ELF-1 (cell line): Measurements from ENCODE around the gene SMAD5.

Experiments used
- DNase-seq: peaks from one replicate; pipeline ENCODE4 v3.0.0-alpha.2; 2016; ENCODE audit warnings: low read depth, low spot score

The SMAD5 gene

DNA sequence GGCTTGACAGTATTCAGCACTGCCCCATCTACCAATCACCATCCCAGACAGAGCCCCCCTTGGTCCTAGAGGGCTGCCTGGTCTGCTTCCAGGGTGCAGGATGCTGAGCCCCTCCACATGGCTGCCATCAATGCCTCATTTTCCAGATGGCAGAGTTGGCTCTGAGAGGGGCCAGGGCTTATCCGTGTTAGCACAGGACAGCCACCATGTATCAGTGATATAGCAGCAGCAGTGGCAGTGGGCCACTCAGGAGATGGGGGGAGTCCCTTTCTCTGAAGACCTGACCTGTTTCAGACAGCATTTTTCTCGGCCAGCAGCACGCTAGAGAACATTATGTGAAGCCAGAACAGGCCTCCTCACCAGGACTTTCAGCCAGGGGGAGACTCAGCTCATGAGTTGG lies 61.9 kb downstream of the SMAD5 start:
- DNase-seq = no peak

- DNase-seq = no peak
These were observed 63.6 kb downstream of the SMAD5 start for GRCh38 chr5:136195971-136196820.

- DNase-seq = peak; percentile 23
These were observed 65.0 kb downstream of the SMAD5 start for GRCh38 chr5:136197462-136198142.

DNA sequence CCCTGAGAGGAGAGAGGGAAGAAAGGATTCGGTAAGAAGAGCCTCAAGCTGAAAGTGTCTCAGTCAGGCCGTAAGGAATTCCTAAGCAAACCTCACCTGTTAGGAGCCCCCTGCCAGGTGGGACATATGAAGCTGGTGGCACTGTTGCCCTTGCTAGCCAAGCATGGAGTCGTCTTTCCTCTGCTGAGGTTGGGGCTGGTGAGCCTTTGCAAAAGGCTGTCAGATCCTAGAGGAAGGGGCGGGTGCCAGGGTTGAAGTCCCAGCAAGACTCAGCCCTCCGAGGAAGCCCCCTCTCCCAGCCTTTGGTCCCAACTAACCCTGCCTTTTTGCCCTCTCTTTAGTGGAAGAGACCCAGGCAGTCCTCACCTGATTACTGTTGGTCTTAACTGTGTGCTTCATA lies 65.8 kb downstream of the SMAD5 start:
- no peak for DNase-seq

DNA sequence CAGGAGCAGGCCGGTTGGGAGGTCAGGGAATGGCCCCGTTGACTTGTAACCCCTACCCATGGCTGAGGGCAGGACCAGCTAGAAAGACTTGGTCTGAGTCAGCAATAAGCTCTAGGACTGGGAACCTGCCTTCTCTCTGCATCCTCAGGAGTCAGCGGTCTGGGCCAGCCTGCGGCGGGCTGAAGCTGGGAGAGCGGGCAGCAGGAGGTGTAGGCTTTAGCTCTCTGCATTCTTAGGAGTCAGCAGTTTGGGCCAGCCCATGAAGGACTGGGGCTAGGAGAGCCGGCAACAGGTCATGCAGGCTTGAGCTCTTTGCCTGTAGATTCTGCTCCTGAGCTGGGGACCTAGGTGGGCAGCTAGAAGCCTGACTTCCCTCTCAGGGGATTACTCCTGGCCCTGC lies 66.8 kb downstream of the SMAD5 start:
- DNase-seq = peak; percentile 73

DNA sequence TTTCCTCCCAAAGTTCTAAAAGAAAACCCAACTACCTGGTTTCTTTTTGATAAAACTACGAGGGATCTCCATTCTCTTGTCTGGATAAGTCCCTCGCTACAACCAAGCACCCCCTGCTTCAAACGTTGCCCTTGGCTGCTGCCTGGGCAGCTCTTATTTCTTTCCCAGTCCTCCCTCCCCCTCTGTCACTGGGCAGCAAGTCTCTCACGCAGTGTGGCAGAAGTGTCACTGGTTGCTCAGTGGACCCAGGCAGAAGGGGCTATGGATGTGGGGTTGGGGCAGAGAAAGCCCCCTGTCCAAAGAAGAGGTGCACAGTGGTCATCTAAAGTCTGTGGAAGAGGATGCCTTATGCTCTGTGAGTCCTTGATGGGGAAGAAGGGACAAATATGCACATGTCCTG lies 67.5 kb downstream of the SMAD5 start:
- no peak for DNase-seq

GRCh38 chr5:136200761-136201160 lies 68.1 kb downstream of the SMAD5 start:
- DNase-seq = no peak

DNA sequence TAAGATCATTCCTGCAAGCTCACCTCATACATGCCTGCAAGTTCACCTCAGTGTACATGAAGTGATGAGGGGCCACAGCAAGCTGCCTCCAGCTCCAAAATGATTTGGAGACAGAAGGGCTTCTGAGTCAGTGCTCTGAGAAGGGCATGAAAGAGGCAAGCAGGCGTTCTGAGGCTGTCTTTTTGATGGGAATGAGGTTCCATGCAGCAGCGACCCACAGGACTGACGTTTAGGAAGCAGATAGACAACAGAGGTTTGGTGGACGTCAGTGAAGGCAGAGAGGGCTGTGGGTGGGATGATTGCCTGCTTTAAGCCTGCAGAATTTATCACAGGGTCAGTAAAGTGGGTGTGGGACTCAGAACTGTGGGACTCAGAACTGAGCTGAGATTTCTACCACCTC lies 69.2 kb downstream of the SMAD5 start:
- DNase-seq = peak; percentile 20

DNA sequence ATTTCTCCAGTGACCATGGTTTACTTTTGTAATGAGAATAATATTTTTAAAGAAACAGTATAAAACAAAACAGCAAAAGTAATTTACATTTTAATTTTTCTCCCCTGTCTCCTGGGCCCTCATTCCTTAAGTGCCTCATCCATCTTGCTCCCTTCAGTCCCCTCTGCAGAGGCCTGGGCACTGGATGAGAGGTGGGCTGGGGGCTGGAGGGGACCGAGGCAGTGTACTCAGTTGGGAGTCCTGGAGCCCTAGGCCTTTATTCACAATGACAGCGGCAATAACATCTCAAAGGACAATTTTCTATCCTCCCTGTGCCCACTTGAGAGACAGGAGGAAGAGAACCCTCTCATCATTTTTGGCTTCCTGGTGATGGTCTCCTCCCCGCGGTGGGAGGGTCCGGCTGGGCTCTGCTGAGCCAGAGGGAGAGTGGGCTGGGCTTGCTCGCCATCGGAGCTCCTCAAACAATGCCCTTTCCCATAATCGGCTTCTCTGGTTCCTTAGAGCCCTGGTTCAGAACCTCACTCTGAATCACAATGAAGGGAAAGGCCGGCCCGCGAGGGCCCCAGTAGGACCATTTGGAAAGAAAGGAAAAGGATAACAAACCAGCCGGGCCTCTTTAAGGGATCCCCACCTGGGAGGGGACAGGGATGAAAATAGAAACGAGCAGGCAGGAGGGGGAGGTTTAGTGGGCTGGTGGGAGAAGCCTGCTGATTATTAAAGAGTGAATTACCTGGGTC lies 70.0 kb downstream of the SMAD5 start:
- peak; percentile 93 for DNase-seq

- DNase-seq = no peak
These were observed 70.8 kb downstream of the SMAD5 start for GRCh38 chr5:136203303-136203922.

GRCh38 chr5:136205061-136205702 lies 72.5 kb downstream of the SMAD5 start:
- DNase-seq = no peak

DNA sequence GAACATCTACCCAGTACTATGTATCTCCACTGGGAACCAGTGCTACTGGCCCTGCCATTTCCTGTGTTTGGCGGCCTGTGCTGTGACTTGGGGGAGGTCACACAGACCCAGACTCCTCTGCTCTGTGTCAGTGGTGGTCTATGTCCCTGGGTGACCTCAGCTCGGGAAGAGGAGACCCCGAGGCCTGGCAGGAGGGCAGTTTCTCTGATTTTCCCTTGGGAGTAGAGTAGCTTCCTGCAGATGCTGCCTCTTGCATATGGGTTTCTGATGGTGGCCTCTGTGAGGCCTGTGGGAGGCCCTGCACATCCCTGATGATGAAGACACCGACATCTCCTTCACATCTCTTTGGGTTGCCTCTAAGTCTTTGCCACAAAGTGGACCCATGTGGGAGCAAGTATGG lies 73.3 kb downstream of the SMAD5 start:
- no peak for DNase-seq

GRCh38 chr5:136206361-136206760 lies 73.7 kb downstream of the SMAD5 start:
- DNase-seq = no peak

GRCh38 chr5:136207631-136208030 lies 75.0 kb downstream of the SMAD5 start:
- no peak for DNase-seq

DNA sequence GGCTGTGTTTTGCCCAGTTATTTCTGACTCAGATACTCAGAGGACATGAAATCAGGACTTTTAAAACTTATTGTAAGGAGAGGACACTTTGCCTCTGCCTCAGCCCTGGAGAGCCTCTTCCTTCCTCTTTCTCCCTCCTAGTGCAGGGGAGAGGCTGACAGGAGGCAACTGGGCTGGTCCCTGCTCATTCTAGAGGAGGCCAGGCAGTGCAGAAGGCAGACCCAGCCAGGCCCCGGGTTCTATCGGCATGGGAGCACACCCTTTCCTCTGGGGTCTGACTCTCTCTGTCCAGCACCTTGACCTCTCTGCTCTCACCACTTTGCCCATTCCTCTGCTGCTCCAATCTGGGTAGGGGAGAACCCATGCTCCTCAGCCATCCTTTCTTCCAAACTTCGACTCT lies 76.3 kb downstream of the SMAD5 start:
- no peak for DNase-seq

- no peak for DNase-seq
These were observed 76.8 kb downstream of the SMAD5 start for GRCh38 chr5:136209346-136209910.

DNA sequence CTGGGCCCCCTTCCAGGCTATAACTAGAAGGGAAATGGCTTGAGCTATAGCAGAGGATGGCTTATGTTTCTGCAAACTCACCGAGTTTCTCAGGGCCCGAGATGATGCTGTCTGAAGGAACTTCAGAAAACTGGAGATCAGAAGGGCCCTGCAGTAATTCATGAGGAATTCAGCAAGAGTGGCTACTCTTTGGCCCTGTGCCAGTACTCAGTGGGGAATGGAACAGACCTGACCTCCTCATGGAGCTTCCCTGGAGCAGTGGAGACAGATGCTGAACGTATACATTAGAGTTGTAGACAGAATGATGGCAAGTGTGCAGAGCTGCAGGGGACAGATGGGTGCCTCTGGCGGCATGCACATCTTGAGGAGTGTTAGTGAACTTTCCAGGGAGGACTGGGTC lies 77.6 kb downstream of the SMAD5 start:
- no peak for DNase-seq

DNA sequence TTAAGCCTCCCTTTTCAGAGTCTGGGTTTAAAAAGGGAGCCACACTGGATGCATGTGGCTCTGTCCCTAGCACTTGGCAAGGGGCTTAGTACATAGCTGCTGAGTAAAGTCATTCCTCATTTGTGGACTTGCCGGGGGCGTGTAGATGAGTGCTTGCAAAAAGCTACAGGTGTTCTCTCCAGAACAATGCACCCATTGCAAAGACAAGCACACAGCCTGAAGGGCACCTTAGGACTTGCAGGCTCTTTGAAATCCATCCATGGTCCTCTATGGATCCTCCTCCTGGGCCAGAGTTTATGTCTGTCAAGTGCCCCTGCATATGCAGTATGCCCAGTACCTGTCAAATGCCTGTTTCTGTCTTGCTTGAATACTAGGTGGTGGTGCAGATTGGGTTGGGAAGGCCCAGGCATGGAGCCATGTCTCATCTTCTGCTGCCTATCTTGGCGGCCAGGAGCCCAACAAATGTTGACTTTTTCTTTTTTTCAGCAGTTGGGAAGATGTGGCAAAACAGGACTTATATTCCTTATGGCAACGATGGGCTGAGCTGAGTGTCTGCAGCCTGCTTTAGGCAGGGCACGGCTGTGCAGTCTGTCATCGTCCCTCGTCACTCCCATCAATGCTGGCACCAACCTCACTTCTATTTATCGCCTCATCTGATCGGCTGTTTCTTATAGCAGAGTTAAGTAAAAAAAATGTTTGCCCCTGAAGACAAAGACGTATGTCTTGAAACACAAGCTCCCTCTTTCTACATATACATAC lies 78.8 kb downstream of the SMAD5 start:
- no peak for DNase-seq

- DNase-seq = peak; percentile 70
These were observed 79.6 kb downstream of the SMAD5 start for GRCh38 chr5:136212252-136212721.

DNA sequence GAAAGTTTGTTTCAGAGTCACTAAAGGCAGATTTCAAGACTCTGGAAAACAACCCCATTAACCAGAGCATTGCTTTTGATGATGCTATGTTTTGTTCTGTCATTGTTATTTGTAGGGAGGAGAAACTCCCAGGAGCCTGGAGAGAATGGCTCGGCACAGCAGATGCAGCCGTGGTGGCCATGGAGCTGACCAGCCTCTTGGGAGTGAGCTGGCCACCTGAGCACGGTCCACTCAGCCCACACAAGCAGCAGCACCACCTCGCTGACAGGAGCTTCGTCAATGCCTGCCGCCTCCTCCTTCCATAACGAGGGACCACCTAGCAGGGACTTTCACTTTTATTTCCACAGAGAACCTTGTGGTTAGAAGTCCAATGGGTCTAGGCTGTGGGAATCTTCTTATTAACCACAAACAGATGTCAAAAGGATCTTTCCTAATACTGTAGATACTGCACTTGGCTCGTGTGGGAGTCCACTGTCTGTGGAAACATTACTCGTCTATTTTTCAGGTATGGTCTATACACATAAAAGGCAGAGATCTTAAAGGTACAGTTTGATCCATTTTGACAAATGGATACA lies 81.4 kb downstream of the SMAD5 start:
- no peak for DNase-seq
